HG03457 (cell line): ENCODE measurements around the gene MNDA.
"Not testable (repeated sequence)": the region's sequence is repeated elsewhere in the genome, so short reads cannot be mapped to it uniquely, and the experiment has no call there.

Experiments used
- ATAC-seq: cut with Tn5 transposase; IDR thresholded peaks from one replicate; pipeline ENCODE4 v1.9.1; 2021; ENCODE audit warnings: moderate number of reproducible peaks; ENCODE audit not compliant: unreplicated experiment

The MNDA gene

GRCh38 chr1:158838660-158839059 lies 7.5 kb downstream of the MNDA start:
- no peak for ATAC-seq

GRCh38 chr1:158839566-158839965 lies 8.4 kb downstream of the MNDA start:
- ATAC-seq, result no peak

GRCh38 chr1:158840236-158840635 lies 9.1 kb downstream of the MNDA start:
- no peak for ATAC-seq

- ATAC-seq, result no peak
Observed at GRCh38 chr1:158864595-158864994, 33.4 kb downstream of the MNDA start.

GRCh38 chr1:158870438-158870837 lies 39.3 kb downstream of the MNDA start:
- ATAC-seq, result not testable (repeated sequence)

GRCh38 chr1:158873141-158873540 lies 42.0 kb downstream of the MNDA start:
- no peak for ATAC-seq

- ATAC-seq, result no peak
Observed at GRCh38 chr1:158893654-158894053, 62.5 kb downstream of the MNDA start.

GRCh38 chr1:158898722-158899121 lies 67.6 kb downstream of the MNDA start:
- no peak for ATAC-seq
